OCI-LY7 (cell line): ENCODE measurements around the gene PLCB2. TPM values are rescaled to one million over a fixed set of nuclear protein-coding genes. Genes with fewer than 3 reads are reported as not detected.

Experiments
- BruUV-seq: library from RNA; stranded (reverse); fragments of 400-500 nt; replicated peaks from 2 replicates; lab custom pipeline; 2021; lab: Mats Ljungman, UMichigan
- CTCF ChIA-PET: fragments of 300-600 bp; sonication (Branson Sonifier 250); formaldehyde crosslinking; loops from one replicate; lab custom pipeline; 2022; ENCODE audit warnings: antibody characterized with exemption; ENCODE audit not compliant: unreplicated experiment; lab: Charles Lee
- POLR2A ChIA-PET: fragments of 300-600 bp; sonication (Branson Sonifier 250); formaldehyde crosslinking; loops from one replicate; lab custom pipeline; 2022; ENCODE audit warnings: antibody characterized with exemption; lab: Charles Lee
- DNase-seq: peaks from one replicate; pipeline ENCODE4 v3.0.0-alpha.2; 2015; ENCODE audit warnings: low spot score
- H2AFZ ChIP-seq: fragments of 200-600 bp; sonication (generic), shearing (Covaris generic); 2 replicates; pipeline ENCODE4 v1.6.1; 2014; ENCODE audit warnings: mild to moderate bottlenecking, antibody characterized with exemption, low read length, moderate library complexity
- H3K27ac ChIP-seq: fragments of 200-600 bp; sonication (generic); 2 replicates; pipeline ENCODE4 v1.5.1; 2014; ENCODE audit warnings: mixed run types, low read depth, mild to moderate bottlenecking, moderate library complexity, low read length, inconsistent platforms; ENCODE audit not compliant: poor library complexity, severe bottlenecking
- H3K36me3 ChIP-seq: fragments of 200-600 bp; sonication (generic); 2 replicates; pipeline ENCODE4 v1.6.1; 2014; ENCODE audit warnings: mild to moderate bottlenecking, antibody characterized with exemption, low read length, moderate library complexity, mixed read lengths; ENCODE audit not compliant: insufficient read depth
- H3K4me1 ChIP-seq: fragments of 200-600 bp; sonication (generic); 2 replicates; pipeline ENCODE4 v1.5.1; 2014; ENCODE audit warnings: mild to moderate bottlenecking, low read length; ENCODE audit not compliant: insufficient read depth, poor library complexity, severe bottlenecking
- H3K4me2 ChIP-seq: fragments of 200-600 bp; sonication (generic); 2 replicates; pipeline ENCODE4 v1.6.1; 2014; ENCODE audit warnings: mild to moderate bottlenecking, low read length
- H3K4me3 ChIP-seq: fragments of 200-600 bp; sonication (generic); 2 replicates; pipeline ENCODE4 v1.5.1; 2014; ENCODE audit warnings: mild to moderate bottlenecking, low read depth, low read length; ENCODE audit not compliant: poor library complexity, severe bottlenecking
- H3K79me2 ChIP-seq: fragments of 200-600 bp; sonication (generic); 2 replicates; pipeline ENCODE4 v1.6.1; 2016; ENCODE audit warnings: low read depth, mild to moderate bottlenecking, low read length, moderate library complexity, mixed read lengths; ENCODE audit not compliant: insufficient read depth
- H3K9me2 ChIP-seq: fragments of 200-600 bp; sonication (generic); 2 replicates; pipeline ENCODE4 v1.6.1; 2016; ENCODE audit warnings: mild to moderate bottlenecking, low read length, mixed read lengths; ENCODE audit not compliant: insufficient read depth
- H3K9me3 ChIP-seq: fragments of 200-600 bp; sonication (generic); 2 replicates; pipeline ENCODE4 v1.6.1; 2014; ENCODE audit warnings: mild to moderate bottlenecking, mixed run types, low read length, mixed read lengths
- H4K20me1 ChIP-seq: fragments of 200-600 bp; sonication (generic); 2 replicates; pipeline ENCODE4 v1.6.1; 2014; ENCODE audit warnings: mild to moderate bottlenecking, antibody characterized with exemption, low read length, moderate library complexity, mixed read lengths; ENCODE audit not compliant: insufficient read depth
- CTCF ChIP-seq: fragments of 200-600 bp; sonication (generic); conservative IDR thresholded peaks from 2 replicates; pipeline ENCODE4 v1.5.1; 2014; ENCODE audit warnings: mild to moderate bottlenecking, antibody characterized with exemption, low read length, moderate library complexity, mixed read lengths
- EZH2phosphoT487 ChIP-seq: fragments of 200-600 bp; sonication (generic); IDR thresholded peaks from 2 replicates; pipeline ENCODE4 v1.6.1; 2018; ENCODE audit warnings: low read depth, borderline replicate concordance, mild to moderate bottlenecking, mixed run types, antibody characterized with exemption, low read length, moderate library complexity, mixed read lengths
- intact Hi-C: fragments of 100-400 bp; cut with micrococcal nuclease; formaldehyde crosslinking; loops from one replicate; pipeline ENCODE4 v1.10.0; 2022; ENCODE audit not compliant: unreplicated experiment
- total RNA-seq, 2 experiments: library from RNA; depleted of rRNA in 1 of 2; stranded (reverse); fragments of >200 nt in 1 of 2; shearing (Covaris generic) in 1 of 2; gene quantifications; 2 replicates each; pipeline ENCODE4 v1.2.3, GENCODE V29; 2014 to 2022

PLCB2 gene
- total RNA-seq, 2 experiments from 2014 or later = 9.6 TPM; not detected in 1

- intact Hi-C loops = loop anchor here (5.0 kb wide), 3 partner anchors 166 to 486 kb away; partner anchors contain the start of gene BMF
- no peaks in the 10 kb centered on the region for H3K9me3 ChIP-seq
- peaks cover 13% of the 10 kb centered on the region for H3K4me1 ChIP-seq
- no peak overlapping the region for H3K4me3 ChIP-seq
- no peaks in the 10 kb centered on the region for H4K20me1 ChIP-seq
- ChIA-PET CTCF (interaction anchor here (0.6 to 2.0 kb wide), 7 partner anchors 16 to 233 kb away, joined by 3 to 7 read pairs (median 3); no protein-coding TSS in a partner anchor), POLR2A (interaction anchor here (0.6 kb wide), 1 partner anchor 12 kb away, joined by 3 read pairs; no protein-coding TSS in a partner anchor)
- H3K9me2 ChIP-seq = no peaks in the 10 kb centered on the region
- no peak overlapping the region for H2AFZ ChIP-seq
- no peaks in the 10 kb centered on the region; the same call in 1 of the 2 replicates for H3K36me3 ChIP-seq
- BruUV-seq = no TSS peak
- TF ChIP-seq EZH2phosphoT487 = no peak
- TF ChIP-seq CTCF = no peak
- H3K27ac ChIP-seq = no peak overlapping the region
- H3K79me2 ChIP-seq = no peaks in the 10 kb centered on the region
- H3K4me2 ChIP-seq = no peak overlapping the region
- no peak for DNase-seq
These were observed 34.3 kb downstream of the PLCB2 start for GRCh38 chr15:40273428-40273827.

GRCh38 chr15:40272485-40273056 is 35.2 kb downstream of the PLCB2 start:
- intact Hi-C loops = loop anchor here (5.0 kb wide), 3 partner anchors 165 to 485 kb away; partner anchors contain the start of gene BMF
- H3K79me2 ChIP-seq = no peaks in the 10 kb centered on the region
- no peaks in the 10 kb centered on the region; the same call in 1 of the 2 replicates for H3K36me3 ChIP-seq
- peak; percentile 35 for DNase-seq
- BruUV-seq = no TSS peak
- H3K4me2 ChIP-seq = no peak overlapping the region
- ChIA-PET CTCF (interaction anchor here (0.6 to 2.0 kb wide), 5 partner anchors 55 to 227 kb away, joined by 3 to 7 read pairs (median 6); no protein-coding TSS in a partner anchor), POLR2A (interaction anchor here (0.7 kb wide), 1 partner anchor 225 kb away, joined by 3 read pairs; no protein-coding TSS in a partner anchor)
- no peak overlapping the region for H3K27ac ChIP-seq
- H3K9me3 ChIP-seq = no peaks in the 10 kb centered on the region
- TF ChIP-seq CTCF (peak; percentile 58), EZH2phosphoT487 (no peak)
- H2AFZ ChIP-seq = no peak overlapping the region
- no peaks in the 10 kb centered on the region for H4K20me1 ChIP-seq
- H3K4me3 ChIP-seq = no peak overlapping the region
- peaks cover 7% of the 10 kb centered on the region for H3K4me1 ChIP-seq
- H3K9me2 ChIP-seq = no peaks in the 10 kb centered on the region
